Ishikawa (cell line): ENCODE data around the gene ANKRD1.

Experiments
- CEBPB ChIP-seq: IDR thresholded peaks from 2 replicates; pipeline ENCODE4 v1.6.1; 2012
- CREB1 ChIP-seq: IDR thresholded peaks from 2 replicates; pipeline ENCODE4 v1.6.1; 2012; ENCODE audit warnings: low read depth
- EGR1 ChIP-seq: IDR thresholded peaks from 2 replicates; pipeline ENCODE4 v1.6.1; 2012
- EP300 ChIP-seq: IDR thresholded peaks from 2 replicates; pipeline ENCODE4 v1.6.1; 2012; ENCODE audit warnings: borderline replicate concordance
- FOXM1 ChIP-seq: IDR thresholded peaks from 2 replicates; pipeline ENCODE4 v1.6.1; 2012; ENCODE audit warnings: low read depth, borderline replicate concordance
- NFIC ChIP-seq: IDR thresholded peaks from 2 replicates; pipeline ENCODE4 v1.6.1; 2012
- RAD21 ChIP-seq: IDR thresholded peaks from 2 replicates; pipeline ENCODE4 v1.6.1; 2012; ENCODE audit warnings: low read depth
- TAF1 ChIP-seq: IDR thresholded peaks from 2 replicates; pipeline ENCODE4 v1.6.1; 2012; ENCODE audit warnings: low read depth, mild to moderate bottlenecking
- TCF12 ChIP-seq: IDR thresholded peaks from 2 replicates; pipeline ENCODE4 v1.6.1; 2012; ENCODE audit warnings: low read depth
- TEAD4 ChIP-seq: IDR thresholded peaks from 2 replicates; pipeline ENCODE4 v1.6.1; 2012
- YY1 ChIP-seq: IDR thresholded peaks from 2 replicates; pipeline ENCODE4 v1.6.1; 2012; ENCODE audit warnings: low read depth
- ZBTB7A ChIP-seq: IDR thresholded peaks from 2 replicates; pipeline ENCODE4 v1.6.1; 2012; ENCODE audit warnings: low read depth
- TF ChIP-seq, protein P1 (sequence below): IDR thresholded peaks from 2 replicates; pipeline ENCODE4 v1.6.1; 2012
- TF ChIP-seq, protein P2 (sequence below): IDR thresholded peaks from 2 replicates; pipeline ENCODE4 v1.6.1; 2012; ENCODE audit warnings: low read depth, mild to moderate bottlenecking
- TF ChIP-seq, protein P3 (sequence below): IDR thresholded peaks from 2 replicates; pipeline ENCODE4 v1.6.1; 2012

The ANKRD1 gene

DNA sequence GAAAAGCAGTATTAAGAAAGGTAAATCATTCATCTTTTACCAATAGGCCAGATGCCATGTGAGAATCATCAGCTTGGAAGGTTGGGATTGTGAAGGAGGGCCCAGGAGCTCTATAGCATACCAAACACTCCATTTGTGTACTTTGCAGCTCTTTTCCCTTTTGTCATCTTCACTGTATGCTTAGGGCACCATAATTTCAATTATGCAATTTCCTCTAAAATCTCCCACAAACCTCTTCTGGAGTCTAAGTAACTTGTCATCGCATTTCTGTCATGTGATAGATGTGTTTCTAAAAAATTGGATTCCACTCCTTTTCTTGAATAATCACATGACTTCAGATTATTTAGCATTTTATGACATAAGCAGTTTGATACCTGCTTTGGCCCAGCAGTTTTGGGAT, 31.3 kb downstream of the ANKRD1 start:
- TF ChIP-seq, protein P1, sequence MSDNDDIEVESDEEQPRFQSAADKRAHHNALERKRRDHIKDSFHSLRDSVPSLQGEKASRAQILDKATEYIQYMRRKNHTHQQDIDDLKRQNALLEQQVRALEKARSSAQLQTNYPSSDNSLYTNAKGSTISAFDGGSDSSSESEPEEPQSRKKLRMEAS: no peak
- TF ChIP-seq TEAD4: no peak
- no peak for TF ChIP-seq FOXM1
- no peak for TF ChIP-seq YY1
- no peak for TF ChIP-seq NFIC
- TF ChIP-seq, protein P2, sequence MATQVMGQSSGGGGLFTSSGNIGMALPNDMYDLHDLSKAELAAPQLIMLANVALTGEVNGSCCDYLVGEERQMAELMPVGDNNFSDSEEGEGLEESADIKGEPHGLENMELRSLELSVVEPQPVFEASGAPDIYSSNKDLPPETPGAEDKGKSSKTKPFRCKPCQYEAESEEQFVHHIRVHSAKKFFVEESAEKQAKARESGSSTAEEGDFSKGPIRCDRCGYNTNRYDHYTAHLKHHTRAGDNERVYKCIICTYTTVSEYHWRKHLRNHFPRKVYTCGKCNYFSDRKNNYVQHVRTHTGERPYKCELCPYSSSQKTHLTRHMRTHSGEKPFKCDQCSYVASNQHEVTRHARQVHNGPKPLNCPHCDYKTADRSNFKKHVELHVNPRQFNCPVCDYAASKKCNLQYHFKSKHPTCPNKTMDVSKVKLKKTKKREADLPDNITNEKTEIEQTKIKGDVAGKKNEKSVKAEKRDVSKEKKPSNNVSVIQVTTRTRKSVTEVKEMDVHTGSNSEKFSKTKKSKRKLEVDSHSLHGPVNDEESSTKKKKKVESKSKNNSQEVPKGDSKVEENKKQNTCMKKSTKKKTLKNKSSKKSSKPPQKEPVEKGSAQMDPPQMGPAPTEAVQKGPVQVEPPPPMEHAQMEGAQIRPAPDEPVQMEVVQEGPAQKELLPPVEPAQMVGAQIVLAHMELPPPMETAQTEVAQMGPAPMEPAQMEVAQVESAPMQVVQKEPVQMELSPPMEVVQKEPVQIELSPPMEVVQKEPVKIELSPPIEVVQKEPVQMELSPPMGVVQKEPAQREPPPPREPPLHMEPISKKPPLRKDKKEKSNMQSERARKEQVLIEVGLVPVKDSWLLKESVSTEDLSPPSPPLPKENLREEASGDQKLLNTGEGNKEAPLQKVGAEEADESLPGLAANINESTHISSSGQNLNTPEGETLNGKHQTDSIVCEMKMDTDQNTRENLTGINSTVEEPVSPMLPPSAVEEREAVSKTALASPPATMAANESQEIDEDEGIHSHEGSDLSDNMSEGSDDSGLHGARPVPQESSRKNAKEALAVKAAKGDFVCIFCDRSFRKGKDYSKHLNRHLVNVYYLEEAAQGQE: no peak
- TF ChIP-seq TAF1: no peak
- TF ChIP-seq TCF12: no peak
- TF ChIP-seq ZBTB7A: no peak
- TF ChIP-seq EGR1: no peak

DNA sequence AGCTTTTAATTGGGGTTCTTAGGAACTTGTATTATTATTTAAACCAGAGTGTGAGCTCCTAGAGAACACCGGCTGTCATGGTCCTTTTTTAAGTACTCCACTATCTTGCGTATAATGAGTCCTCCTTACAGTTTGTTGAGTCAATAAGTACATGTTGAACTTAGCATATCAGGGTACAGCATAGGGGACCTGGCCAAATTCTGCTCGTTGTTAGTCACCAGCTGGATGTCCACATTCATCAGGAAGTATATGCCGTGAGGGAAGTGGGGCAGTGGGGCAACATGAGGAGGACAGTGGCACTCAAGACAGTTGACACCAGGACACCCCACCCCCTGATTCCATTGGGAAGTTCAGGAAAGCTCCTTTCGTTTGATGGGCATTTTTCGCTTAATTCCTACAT, 32.5 kb downstream of the ANKRD1 start:
- TF ChIP-seq TEAD4: no peak
- TF ChIP-seq ZBTB7A: no peak
- no peak for TF ChIP-seq EGR1
- no peak for TF ChIP-seq CREB1
- TF ChIP-seq TCF12: no peak
- no peak for TF ChIP-seq CEBPB
- no peak for TF ChIP-seq RAD21
- TF ChIP-seq, protein P1: no peak
- TF ChIP-seq, protein P2: no peak
- no peak for TF ChIP-seq EP300
- TF ChIP-seq TAF1: no peak
- no peak for TF ChIP-seq YY1
- TF ChIP-seq, protein P3, sequence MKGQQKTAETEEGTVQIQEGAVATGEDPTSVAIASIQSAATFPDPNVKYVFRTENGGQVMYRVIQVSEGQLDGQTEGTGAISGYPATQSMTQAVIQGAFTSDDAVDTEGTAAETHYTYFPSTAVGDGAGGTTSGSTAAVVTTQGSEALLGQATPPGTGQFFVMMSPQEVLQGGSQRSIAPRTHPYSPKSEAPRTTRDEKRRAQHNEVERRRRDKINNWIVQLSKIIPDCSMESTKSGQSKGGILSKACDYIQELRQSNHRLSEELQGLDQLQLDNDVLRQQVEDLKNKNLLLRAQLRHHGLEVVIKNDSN: no peak
- no peak for TF ChIP-seq FOXM1
- TF ChIP-seq NFIC: no peak

DNA sequence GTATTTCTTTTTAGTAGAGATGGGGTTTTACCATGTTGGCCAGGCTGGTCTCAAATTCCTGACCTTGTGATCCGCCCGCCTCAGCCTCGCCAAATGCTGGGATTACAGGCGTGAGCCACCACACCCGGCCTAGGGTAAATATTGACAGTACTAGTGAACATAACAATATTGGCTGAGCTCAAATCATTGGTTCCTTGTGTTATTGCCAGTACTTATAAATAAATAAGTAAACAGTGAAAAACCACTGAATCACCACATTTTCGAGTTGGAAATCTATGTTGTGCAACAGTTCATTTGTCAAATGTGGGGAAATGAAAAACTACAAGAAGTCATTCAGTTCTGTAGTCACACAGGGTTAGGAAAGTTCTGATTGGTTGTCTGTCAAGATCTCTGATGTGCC, 33.3 kb downstream of the ANKRD1 start:
- TF ChIP-seq EP300 (no peak), FOXM1 (no peak), TEAD4 (no peak), YY1 (no peak), CREB1 (no peak), EGR1 (no peak), ZBTB7A (no peak), RAD21 (no peak)
- TF ChIP-seq, protein P1: no peak
- TF ChIP-seq, protein P2: no peak

DNA sequence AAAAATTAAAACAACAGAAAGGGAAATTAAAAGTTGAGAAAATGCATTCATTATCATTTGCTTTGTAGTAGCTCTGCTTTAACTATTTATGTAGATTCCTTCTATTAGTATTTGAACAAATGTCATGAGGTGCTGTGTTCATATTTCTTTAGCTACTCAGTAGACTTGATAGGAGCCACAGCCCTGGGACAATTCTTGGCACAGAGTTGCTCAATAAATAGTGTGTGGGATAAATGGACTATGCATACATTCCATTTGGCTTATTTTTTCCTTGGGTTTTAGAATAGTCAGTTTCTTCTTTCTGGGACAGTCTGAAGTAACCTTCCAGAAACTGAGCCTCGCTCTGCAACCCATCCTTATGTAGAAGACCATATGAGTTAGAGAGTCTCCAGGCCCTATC, 35.7 kb downstream of the ANKRD1 start:
- TF ChIP-seq CREB1: no peak
- no peak for TF ChIP-seq ZBTB7A
- no peak for TF ChIP-seq YY1
- TF ChIP-seq, protein P1: no peak
- TF ChIP-seq, protein P3: no peak
- TF ChIP-seq TAF1: no peak
- no peak for TF ChIP-seq RAD21
- TF ChIP-seq FOXM1: no peak
- TF ChIP-seq TCF12: no peak
- TF ChIP-seq, protein P2: no peak
- no peak for TF ChIP-seq CEBPB
- TF ChIP-seq EGR1: no peak
- TF ChIP-seq TEAD4: no peak
- TF ChIP-seq NFIC: no peak
- TF ChIP-seq EP300: no peak
